HL-60/S4 treated with phorbol 12-myristate 13-acetate at 8.2 ng/mL for 4 days and 3 days (cell line): ENCODE measurements around the gene GPLD1.
"Not testable (repeated sequence)": the region's sequence is repeated elsewhere in the genome, so short reads cannot be mapped to it uniquely, and the experiment has no call there.

Experiments
- in situ Hi-C: fragments of 300-500 bp; cut with MboI; formaldehyde crosslinking; loops from 2 replicates; pipeline ENCODE4 v1.15.0; 2022; ENCODE audit warnings: low sequenced_read_pairs

Gene GPLD1, protein sequence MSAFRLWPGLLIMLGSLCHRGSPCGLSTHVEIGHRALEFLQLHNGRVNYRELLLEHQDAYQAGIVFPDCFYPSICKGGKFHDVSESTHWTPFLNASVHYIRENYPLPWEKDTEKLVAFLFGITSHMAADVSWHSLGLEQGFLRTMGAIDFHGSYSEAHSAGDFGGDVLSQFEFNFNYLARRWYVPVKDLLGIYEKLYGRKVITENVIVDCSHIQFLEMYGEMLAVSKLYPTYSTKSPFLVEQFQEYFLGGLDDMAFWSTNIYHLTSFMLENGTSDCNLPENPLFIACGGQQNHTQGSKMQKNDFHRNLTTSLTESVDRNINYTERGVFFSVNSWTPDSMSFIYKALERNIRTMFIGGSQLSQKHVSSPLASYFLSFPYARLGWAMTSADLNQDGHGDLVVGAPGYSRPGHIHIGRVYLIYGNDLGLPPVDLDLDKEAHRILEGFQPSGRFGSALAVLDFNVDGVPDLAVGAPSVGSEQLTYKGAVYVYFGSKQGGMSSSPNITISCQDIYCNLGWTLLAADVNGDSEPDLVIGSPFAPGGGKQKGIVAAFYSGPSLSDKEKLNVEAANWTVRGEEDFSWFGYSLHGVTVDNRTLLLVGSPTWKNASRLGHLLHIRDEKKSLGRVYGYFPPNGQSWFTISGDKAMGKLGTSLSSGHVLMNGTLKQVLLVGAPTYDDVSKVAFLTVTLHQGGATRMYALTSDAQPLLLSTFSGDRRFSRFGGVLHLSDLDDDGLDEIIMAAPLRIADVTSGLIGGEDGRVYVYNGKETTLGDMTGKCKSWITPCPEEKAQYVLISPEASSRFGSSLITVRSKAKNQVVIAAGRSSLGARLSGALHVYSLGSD

DNA sequence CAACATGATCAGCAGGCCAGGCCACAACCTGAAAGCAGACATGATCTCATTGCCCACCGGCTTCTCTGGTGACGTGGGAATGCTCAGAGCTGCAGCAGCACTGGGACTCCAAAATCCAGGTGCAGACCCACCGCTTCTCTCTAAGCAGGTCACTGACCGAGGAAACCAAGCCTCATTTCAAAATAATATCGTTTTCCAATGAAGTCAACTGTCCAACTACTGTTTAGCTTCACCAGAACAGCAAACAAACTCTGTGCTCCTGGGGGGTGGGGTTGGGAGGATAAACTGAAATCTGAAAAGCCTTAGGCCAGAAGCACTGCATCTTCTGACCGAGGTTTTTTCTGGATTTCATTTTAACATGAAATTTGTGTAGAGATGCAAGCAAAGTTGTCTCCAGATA, at the start of gene GPLD1:
TSS of gene GPLD1 (minus strand) at position 109 of the 400 bp plus-strand sequence. CDS start at position 42, 67 bp downstream.
- in situ Hi-C loops: no loop called here

DNA sequence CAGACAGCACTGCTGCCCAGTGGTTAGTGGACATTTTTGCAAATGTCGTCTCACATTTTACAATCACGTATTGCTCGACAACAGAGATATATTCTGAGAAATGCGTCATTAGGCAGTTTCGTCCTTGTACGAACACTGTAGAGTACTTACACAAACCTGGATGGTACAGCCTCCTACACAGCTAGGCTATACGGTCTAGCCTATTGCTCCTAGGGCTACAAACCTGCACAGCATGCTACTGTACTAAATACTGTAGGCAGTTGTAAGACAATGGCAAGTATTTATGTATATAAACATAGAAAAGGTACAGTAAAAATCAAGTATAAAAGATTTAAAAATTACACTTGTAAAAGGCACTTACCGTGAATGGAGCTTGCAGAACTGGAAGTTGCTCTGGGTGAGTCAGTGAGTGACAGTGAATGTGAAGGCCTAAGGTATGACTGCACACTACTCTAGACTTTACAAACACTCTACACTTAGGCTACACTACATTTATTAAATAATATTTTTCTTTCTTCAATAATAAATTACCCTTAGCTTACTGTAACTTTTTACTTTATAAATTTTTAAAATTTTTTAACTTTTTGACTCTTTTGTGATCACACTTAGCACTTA, 48.5 kb upstream of the GPLD1 start:
- in situ Hi-C loops: no loop called here

DNA sequence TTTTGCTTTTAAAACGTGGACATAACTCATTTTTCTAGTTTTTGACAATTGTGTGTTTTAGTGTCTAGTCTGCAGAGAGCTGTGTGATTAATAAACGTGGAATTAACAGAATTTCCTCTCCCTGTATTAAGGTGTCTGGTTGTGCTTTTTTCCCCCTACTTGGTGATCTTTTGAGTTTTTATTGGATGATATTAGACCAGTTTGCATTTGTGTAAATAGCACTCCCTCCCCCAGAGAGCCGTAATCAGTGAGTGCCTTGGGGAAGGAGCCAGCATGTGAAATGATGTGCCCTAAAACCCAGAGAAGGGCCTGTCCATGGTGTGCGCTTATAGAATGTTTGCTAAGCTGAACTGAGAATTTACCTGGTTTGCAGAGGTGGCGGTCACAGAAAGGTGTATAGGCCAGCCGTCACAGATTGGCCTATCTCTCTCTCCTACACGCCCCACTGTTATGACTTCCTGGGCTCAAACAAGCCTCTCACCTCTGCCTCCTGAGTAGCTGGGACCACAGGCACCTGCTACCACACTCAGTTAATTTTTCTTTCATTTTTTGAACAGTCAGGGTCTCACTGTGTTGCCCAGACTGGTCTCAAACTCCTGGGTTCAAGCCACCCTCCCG, 47.8 kb upstream of the GPLD1 start:
- in situ Hi-C loops: no loop called here

DNA sequence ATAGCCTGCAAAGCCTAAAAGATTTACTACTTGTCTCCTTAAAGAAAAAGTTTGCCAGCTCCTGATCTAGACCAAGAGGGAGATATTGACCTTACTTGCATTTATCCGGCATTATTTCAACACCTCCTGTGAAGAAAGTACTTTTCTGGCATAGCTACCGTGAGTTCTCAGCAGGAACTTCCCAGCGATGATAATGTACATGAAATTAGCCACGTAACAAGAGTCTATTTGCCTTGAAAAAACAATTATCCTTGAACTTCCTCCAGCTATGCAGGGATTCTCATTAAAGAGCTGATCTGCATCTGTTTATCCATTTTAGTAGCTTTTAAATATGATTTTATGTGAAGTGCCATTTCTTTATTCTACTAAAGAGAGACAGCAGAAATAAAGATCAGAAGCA, 47.1 kb upstream of the GPLD1 start:
- in situ Hi-C loops: no loop called here

DNA sequence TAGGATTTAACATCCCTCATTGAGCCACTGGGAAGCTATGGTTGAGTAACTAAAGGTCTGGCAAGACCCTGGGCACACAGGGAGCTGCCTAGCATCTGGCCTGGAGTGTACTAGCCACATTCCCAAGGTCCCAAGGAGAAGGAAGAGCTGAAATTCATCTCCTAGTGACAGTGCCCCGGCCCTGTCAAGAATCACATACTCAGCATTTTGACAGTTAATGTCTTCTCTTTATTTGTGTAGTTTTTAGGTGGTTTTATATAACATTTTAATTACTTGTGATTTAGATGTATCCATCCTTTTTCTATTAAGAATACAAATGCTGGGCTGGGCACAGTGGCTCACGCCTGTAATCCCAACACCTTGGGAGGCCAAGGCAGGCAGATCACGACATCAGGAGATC, 45.8 kb upstream of the GPLD1 start:
- in situ Hi-C loops: no loop called here

DNA sequence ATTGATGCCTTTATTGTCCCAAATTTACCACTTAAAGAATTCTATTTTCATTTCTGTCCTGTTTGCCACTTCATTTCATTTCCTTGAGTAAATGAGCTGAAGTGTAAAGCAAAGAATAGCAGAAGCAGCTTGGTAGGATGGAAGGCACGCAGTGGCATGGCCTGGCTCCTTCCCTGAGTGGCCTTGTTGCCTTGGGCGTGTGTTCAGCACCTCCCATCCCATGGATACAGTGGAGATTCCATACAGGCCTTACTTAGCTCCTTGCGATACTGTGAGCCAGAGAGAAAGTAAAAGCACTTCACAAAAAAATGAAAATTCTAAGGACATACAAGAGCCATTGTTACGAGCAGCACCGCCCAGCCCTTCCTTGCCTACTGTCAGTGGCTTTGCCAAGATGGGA, 45.0 kb upstream of the GPLD1 start:
- in situ Hi-C loops: no loop called here

DNA sequence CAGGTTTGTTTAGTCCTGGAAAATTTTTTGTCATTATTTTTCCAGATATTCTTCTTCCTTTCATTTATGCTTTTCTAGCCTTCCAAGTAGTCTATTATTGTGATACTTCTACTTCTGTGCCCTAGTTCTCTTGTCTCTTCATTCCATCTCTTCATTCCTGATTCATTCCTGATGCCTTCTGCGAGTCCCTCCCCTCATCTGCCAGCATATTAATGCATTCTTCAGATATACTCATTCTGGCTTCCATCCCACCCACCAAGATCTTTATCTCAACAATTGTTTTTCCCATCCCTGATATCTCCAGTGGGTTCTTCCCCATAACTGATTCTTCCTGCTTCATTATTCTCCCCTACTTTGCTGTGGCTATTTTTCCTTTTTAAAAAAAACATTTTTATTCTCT, 40.6 kb upstream of the GPLD1 start:
- in situ Hi-C loops: no loop called here

DNA sequence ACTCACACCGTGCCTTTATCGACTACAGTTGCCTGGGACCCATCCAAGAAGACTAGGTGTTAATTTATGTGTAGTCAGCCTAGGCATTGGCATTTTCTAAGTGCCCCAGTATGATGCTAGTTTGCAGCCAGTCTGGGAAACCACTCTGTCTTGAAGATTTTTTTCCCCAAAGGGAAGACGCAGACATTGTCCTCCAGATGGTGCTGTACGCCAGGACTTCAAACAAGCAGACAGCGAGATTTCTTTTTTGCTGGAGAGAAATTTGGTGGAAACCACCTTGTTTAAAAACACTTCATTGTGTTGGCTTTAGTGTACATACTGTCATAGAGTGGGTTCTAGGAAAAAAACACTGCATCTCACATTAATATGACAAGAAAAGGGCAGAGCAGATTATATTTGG, 35.4 kb upstream of the GPLD1 start:
- in situ Hi-C loops: no loop called here

DNA sequence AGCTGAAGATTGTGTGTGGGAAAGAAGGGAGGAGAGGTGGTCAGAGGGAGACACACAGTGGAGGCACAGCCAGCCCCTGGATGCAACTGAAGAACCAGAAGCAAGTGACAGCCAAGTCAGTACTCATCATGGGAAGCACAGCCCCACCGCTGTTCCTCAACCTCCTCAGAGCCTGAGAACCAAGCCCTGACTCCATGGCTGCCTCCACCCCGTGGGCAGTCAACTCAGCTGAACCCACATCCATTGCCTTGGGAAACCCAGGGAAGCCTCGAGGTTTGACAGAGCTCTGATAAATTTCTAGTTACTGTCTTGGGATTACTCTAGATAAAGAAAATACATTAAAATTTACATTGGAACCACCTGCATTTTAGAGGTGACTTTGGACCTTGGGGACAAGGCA, 35.0 kb upstream of the GPLD1 start:
- in situ Hi-C loops: no loop called here

DNA sequence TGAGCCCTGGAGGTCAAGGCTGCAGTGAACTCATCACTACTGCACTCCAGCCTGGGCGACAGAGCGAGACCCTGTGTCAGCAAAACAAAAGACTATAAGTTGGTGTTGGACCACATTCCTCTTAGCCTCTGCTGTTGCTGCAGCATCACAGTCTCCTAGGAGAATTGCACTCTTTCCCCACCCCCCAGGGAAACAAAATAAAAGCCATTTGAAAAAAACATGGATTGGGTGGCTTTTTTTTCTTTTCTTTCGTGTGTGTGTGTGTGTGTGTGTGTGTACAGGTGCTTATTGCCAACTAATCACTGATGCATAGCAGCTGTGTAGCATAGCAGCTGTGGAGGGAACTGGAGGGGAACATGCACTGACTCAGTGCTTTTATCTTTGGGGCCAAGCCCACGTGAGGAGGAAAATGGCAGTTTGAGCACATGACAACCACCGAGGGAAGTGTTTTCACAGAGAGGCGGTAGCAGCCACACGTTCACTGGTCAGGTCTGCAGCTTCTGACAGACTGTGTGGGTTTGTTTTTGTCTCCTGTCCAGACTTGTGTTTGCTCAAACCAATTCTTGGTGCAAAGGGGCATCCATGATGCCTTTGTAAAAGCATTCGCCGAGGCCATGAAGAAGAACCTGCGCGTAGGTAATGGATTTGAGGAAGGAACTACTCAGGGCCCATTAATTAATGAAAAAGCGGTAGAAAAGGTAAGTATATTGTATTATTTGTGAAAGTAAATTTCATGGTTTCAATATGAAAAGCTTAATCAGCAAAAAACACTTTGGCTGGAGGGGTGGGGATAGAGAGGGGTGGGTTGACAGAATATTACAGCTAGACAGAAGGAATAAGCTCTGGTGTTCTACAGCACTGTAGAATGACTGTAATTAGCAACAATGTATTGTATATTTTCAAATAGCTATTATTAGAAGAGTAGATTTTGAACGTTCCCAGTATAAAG, 33.1 kb upstream of the GPLD1 start:
- in situ Hi-C loops: no loop called here

DNA sequence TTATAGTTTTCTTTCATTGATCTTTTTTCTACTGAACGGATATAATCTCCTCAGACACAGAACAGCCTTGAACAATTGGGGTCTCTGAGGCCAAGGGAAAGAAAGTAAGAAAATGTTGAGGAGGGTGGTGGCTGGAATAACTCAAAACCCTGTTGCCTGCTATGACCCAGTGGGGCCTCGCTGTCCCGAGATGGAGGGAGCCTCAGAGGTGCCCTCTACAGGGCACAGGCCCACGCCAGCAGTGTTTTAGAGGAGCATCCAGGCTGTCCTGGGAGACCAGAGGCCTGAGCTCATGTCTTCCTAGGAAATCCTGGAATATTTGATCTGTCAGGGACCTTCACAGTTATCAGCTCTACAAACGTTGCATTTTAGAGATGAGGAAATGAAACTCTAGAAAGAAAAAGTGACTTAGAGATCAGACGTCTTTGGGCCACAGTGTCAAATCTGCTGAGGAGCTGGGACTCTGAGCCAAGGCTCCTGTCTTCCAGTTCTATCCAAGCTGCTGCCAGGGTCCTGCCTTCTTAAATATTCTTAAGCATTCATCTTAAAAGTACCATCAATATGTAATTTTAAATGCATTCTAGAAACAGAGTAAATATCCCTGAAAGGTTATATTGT, 31.7 kb upstream of the GPLD1 start:
- in situ Hi-C loops: no loop called here

DNA sequence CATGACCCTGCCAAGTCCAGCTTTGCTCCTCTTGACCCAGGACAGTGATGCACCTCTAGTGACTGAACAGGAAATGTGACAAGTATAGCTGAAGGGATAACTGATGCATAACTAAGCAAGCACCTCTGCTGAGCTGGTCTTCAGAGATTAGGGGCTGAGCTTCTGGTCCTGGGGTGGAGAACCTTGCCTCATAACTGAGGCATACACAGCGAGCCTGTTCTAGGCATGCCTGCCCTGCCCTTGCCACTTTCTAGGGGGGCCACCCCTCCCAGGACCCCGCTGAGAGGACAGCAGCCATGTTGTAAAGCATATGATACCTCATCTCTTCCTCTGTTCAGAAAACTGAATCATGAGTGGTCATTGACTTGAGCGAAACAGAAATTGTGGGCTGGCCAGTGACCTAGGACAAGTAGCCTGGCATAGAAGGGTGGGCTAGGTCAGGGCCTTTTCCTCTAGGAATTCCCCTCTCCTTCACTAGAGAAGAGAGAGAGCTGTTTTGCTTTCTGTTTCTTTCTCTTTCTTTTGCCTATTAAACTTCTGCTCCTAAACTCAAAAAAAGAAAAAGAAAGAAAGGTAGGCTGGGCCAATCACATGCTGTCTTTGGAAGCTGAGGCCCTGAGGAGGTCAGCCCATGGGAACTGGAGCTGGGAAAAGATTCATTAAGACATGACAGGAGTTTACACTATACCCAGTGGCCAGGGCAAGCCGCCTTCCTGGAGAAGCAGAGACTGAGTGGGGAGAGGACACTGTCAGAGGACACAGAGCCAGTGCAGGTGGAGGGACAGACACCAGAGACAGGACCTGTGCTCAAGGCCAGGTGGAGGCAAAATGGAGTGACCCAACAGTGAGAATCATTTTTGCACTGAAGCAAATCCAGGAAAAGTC, 28.5 kb upstream of the GPLD1 start:
- in situ Hi-C loops: no loop called here

DNA sequence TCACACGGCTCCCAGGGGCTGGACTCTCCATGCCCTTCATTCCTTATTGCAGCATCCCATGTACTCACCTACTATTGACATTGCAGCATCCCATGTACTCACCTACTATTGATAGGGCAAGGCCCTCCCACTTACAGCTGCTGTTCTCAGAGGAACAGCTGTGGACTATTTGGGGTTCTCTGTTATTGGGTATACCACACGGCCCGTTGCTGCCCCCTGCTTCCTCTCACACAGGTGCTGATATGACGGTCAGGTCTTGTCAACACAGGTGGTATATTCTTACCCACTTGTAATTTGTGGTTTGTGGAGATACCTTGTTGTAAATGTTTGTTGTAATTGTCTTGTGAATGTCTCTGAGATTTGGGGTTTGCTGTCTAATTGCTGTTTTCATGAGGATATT, 24.2 kb upstream of the GPLD1 start:
- in situ Hi-C loops: no loop called here

DNA sequence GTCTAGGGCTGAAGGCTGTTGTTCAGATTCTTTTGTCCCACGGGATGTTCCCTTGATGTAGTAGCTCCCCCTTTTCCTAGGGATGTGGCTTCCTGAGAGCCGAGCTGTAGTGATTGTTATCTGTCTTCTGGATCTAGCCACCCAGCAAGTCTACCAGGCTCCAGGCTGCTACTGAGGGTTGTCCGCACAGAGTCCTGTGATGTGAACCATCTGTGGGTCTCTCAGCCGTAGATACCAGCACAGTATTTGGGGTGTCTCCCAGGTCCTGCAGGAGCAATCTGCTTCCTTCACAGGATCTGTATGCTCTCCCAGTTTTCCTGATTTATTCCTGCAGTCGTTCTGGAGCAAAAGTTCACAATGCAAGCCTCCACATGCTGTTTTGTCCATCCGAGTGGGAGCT, 22.6 kb upstream of the GPLD1 start:
- in situ Hi-C loops: not testable (repeated sequence)

DNA sequence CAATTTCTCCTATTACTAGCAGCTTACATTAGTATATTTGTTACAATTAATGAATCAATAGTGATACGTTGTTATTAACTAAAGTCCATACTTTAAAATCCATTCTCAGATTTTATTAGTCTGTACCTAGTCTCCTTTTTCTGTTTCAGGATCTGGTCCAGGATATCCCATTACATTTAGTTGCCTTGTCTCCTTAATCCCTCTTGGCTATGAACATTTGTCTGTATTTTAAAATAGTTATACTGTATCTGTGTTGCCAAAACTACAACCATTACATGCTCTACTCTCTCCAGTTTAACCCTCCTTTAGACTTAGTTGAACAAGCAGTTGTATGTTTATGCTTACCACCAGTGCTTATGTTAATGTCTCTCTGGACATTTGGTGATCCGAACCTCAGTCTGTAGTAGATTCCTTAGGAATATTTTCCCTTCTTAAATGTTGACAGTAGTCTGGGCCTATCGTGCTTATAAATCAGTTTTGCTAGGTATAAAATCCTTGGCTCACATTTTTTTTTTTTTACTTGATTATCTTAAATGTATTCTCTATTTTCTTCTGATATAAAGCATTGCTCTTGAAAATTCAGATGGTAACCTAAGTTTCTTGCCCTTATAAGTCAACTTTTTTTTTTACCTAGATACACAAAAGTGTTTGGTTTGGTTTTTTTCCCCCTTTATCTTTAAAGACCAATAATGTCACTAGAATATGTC, 17.6 kb upstream of the GPLD1 start:
- in situ Hi-C loops: no loop called here

DNA sequence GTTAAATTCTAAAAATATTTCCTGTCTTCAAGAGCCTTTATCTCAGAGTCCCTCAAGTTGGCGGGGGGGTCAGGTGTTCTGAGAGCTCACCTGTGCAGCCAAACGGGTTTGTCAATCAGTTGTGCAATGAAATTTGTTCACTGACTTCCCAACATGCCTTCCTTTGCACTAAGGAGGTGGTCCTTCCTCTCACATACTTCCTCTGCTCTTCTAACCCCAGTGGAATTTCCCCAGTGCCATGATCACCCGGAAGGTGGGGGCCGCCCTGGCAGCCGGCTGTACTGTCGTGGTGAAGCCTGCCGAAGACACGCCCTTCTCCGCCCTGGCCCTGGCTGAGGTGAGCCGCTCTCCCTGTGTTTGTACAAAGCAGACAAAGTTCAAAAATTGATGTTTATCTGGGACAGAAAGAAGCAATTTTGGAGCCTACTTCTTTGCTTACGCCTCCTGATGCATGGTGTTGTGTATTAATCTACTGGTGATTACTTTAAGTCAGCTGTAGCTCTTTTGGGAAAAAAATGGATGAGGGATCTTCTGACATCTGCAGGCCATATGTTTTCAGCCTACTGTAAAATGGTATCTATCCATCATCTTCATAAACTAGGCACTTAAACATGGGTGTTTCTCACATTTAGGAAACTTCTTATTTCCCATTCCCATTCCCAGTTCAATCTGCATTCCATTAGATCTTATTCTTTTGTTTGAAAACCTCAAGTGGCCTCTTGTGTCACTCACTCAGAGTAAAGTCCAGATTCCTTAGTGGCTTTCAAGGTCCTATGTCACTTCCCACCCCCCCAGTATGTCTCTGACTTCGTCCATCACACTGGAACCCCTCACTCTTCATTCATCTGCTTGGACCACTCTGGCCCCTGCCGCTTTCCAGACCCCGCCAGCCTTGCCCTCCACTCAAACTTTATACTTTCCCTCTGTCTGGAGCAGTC, 15.5 kb upstream of the GPLD1 start:
- in situ Hi-C loops: no loop called here

DNA sequence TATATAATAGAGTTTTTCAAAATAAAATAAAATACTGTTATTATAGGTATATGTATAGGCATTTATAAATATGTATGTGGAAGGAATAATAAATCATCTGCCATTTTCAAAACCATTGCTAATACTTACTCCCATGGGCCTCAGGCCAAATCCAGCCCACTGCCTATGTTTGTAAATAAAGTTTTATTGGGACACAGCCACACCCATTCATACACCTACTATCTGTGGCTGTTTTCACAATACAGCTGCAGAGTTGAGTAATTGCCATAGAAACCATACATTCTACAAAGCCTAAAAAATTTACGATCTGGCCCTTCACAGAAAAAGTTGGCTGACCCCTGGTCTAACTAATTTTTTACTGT, 14.9 kb upstream of the GPLD1 start:
- in situ Hi-C loops: no loop called here
